ENCODE measurements around the gene VTI1A.

DNA sequence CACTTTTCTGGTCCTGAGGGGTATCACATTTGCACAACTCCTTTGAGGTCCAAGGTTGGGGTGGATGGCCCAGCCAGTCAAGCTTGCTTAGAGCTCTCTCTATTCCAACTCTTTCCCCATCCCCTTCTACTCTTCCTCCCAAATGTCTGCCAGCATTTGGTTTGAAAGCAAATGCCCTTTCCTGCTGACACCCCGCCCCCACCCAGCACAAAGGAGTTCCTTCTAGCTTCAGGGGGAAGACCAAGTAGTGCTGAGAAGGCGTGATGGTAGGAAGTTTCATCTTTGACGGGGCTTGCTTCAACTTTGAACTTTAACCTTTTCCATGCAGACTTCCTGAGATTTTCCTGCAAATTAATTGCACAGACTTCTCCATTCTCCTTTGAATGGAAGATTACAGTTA is 365.6 kb downstream of the VTI1A start:
- TF ChIP-seq, protein P1, sequence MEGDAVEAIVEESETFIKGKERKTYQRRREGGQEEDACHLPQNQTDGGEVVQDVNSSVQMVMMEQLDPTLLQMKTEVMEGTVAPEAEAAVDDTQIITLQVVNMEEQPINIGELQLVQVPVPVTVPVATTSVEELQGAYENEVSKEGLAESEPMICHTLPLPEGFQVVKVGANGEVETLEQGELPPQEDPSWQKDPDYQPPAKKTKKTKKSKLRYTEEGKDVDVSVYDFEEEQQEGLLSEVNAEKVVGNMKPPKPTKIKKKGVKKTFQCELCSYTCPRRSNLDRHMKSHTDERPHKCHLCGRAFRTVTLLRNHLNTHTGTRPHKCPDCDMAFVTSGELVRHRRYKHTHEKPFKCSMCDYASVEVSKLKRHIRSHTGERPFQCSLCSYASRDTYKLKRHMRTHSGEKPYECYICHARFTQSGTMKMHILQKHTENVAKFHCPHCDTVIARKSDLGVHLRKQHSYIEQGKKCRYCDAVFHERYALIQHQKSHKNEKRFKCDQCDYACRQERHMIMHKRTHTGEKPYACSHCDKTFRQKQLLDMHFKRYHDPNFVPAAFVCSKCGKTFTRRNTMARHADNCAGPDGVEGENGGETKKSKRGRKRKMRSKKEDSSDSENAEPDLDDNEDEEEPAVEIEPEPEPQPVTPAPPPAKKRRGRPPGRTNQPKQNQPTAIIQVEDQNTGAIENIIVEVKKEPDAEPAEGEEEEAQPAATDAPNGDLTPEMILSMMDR (IDR thresholded peaks at IDR 0.05): no peak
- TF ChIP-seq, protein P2, sequence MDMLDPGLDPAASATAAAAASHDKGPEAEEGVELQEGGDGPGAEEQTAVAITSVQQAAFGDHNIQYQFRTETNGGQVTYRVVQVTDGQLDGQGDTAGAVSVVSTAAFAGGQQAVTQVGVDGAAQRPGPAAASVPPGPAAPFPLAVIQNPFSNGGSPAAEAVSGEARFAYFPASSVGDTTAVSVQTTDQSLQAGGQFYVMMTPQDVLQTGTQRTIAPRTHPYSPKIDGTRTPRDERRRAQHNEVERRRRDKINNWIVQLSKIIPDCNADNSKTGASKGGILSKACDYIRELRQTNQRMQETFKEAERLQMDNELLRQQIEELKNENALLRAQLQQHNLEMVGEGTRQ (IDR thresholded peaks at IDR 0.05): no peak
- TF ChIP-seq EP300 (IDR thresholded peaks at IDR 0.05): no peak
- no peak for TF ChIP-seq POLR2A (IDR thresholded peaks at IDR 0.05; ENCODE audit: low read length)
- TF ChIP-seq, protein P3, sequence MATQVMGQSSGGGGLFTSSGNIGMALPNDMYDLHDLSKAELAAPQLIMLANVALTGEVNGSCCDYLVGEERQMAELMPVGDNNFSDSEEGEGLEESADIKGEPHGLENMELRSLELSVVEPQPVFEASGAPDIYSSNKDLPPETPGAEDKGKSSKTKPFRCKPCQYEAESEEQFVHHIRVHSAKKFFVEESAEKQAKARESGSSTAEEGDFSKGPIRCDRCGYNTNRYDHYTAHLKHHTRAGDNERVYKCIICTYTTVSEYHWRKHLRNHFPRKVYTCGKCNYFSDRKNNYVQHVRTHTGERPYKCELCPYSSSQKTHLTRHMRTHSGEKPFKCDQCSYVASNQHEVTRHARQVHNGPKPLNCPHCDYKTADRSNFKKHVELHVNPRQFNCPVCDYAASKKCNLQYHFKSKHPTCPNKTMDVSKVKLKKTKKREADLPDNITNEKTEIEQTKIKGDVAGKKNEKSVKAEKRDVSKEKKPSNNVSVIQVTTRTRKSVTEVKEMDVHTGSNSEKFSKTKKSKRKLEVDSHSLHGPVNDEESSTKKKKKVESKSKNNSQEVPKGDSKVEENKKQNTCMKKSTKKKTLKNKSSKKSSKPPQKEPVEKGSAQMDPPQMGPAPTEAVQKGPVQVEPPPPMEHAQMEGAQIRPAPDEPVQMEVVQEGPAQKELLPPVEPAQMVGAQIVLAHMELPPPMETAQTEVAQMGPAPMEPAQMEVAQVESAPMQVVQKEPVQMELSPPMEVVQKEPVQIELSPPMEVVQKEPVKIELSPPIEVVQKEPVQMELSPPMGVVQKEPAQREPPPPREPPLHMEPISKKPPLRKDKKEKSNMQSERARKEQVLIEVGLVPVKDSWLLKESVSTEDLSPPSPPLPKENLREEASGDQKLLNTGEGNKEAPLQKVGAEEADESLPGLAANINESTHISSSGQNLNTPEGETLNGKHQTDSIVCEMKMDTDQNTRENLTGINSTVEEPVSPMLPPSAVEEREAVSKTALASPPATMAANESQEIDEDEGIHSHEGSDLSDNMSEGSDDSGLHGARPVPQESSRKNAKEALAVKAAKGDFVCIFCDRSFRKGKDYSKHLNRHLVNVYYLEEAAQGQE (IDR thresholded peaks at IDR 0.05): no peak
- no peak for TF ChIP-seq ESRRA (IDR thresholded peaks at IDR 0.05; ENCODE audit: borderline replicate concordance, low read length)
- TF ChIP-seq JUNB (IDR thresholded peaks at IDR 0.05): no peak
- TF ChIP-seq RAD21 (conservative IDR thresholded peaks at IDR 0.05 in 1 of 2, IDR thresholded peaks at IDR 0.05 in 1 of 2): no peak
- TF ChIP-seq, protein P4, sequence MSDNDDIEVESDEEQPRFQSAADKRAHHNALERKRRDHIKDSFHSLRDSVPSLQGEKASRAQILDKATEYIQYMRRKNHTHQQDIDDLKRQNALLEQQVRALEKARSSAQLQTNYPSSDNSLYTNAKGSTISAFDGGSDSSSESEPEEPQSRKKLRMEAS (IDR thresholded peaks at IDR 0.05): no peak

Measured in A549 (cell line).